Right lobe of liver (tissue), 4 donors: ENCODE data around the gene STRAP.
"Not testable (repeated sequence)": the region's sequence is repeated elsewhere in the genome, so short reads cannot be mapped to it uniquely, and the experiment has no call there.

ENCODE experiments used
- POLR2A ChIP-seq: fragments of 450-650 bp; IDR thresholded peaks from one replicate; pipeline ENCODE4 v1.6.1; 2017; ENCODE audit warnings: antibody characterized with exemption, mild to moderate bottlenecking
- TF ChIP-seq, protein P1 (sequence below), 4 donors: fragments of 200-600 bp in 3 of 4; fragments of 450-650 bp in 1 of 4; IDR thresholded peaks; one replicate each; pipeline versions ENCODE4 v1.5.1 to v1.8.0; 2016 to 2022; ENCODE audit warnings: antibody characterized with exemption in 4 of 4, mild to moderate bottlenecking in 2 of 4
- donor health status: DM: no; HTN: no; CAD: no.
- donor health status: DM: no; HTN: no; CAD: no.
- donor health status: DM: no; HTN: yes; CAD: no.

DNA sequence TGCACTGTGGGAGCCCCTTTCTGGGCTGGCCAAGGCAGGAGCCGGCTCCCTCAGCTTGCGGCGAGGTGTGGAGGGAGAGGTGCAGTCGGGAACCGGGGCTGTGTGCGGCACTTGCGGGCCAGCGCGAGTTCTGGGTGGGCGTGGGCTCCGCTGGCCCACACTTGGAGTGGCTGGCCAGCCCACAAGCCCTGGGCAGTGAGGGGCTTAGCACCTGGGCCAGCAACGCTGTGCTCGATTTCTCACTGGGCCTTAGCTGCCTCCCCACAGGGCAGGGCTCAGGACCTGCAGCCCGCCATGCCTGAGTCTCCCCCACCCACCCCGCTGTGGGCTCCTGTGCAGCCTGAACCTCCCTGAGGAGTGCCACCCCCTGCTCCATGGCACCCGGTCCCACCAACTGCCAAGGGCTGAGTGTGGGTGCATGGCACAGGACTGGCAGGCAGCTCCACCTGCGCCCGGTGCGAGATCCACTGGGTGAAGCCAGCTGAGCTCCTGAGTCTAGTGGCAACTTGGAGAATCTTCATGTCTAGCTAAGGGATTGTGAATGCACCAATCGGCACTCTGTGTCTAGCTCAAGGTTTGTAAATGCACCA, 7.5 kb upstream of the STRAP start:
- TF ChIP-seq, protein P1, sequence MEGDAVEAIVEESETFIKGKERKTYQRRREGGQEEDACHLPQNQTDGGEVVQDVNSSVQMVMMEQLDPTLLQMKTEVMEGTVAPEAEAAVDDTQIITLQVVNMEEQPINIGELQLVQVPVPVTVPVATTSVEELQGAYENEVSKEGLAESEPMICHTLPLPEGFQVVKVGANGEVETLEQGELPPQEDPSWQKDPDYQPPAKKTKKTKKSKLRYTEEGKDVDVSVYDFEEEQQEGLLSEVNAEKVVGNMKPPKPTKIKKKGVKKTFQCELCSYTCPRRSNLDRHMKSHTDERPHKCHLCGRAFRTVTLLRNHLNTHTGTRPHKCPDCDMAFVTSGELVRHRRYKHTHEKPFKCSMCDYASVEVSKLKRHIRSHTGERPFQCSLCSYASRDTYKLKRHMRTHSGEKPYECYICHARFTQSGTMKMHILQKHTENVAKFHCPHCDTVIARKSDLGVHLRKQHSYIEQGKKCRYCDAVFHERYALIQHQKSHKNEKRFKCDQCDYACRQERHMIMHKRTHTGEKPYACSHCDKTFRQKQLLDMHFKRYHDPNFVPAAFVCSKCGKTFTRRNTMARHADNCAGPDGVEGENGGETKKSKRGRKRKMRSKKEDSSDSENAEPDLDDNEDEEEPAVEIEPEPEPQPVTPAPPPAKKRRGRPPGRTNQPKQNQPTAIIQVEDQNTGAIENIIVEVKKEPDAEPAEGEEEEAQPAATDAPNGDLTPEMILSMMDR (IDR thresholded peaks at IDR 0.05) = not testable (repeated sequence)
- TF ChIP-seq POLR2A = not testable (repeated sequence)
